ENCODE measurements around the gene SUSD4.

Gene SUSD4

GRCh38 chr1:223319398-223319797 lies 44.6 kb downstream of the SUSD4 start:
- TF ChIP-seq, protein P1, sequence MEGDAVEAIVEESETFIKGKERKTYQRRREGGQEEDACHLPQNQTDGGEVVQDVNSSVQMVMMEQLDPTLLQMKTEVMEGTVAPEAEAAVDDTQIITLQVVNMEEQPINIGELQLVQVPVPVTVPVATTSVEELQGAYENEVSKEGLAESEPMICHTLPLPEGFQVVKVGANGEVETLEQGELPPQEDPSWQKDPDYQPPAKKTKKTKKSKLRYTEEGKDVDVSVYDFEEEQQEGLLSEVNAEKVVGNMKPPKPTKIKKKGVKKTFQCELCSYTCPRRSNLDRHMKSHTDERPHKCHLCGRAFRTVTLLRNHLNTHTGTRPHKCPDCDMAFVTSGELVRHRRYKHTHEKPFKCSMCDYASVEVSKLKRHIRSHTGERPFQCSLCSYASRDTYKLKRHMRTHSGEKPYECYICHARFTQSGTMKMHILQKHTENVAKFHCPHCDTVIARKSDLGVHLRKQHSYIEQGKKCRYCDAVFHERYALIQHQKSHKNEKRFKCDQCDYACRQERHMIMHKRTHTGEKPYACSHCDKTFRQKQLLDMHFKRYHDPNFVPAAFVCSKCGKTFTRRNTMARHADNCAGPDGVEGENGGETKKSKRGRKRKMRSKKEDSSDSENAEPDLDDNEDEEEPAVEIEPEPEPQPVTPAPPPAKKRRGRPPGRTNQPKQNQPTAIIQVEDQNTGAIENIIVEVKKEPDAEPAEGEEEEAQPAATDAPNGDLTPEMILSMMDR (IDR thresholded peaks at IDR 0.05; ENCODE audit: low read depth, low read length), result no peak
- no peak overlapping the region for H3K4me3 ChIP-seq (ENCODE audit: low read depth, low read length)

DNA sequence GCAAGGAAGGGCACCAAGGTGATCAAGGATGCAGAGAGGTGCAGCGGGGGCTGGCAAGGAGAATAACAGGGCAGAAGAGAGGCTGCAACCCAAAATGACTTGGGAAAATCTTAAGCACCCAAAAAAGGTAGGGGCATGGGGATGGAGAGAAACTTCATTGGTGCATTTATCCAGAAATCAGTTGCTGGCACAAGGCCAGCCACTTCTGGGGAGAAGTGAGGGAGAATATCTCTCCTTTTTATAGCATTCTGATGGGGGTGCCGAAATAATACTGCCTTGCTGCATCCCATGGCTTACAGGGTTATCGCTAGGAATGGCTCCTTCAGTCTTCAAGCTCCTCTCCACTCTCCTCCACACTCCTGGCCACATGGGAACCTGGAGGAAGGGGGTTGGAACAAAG lies 47.9 kb downstream of the SUSD4 start:
- no peak overlapping the region for H3K4me3 ChIP-seq (ENCODE audit: low read depth, low read length)
- TF ChIP-seq, protein P1 (IDR thresholded peaks at IDR 0.05; ENCODE audit: low read depth, low read length), result no peak

- H3K4me3 ChIP-seq (ENCODE audit: low read depth, low read length), result no peak overlapping the region
- TF ChIP-seq, protein P1 (IDR thresholded peaks at IDR 0.05; ENCODE audit: low read depth, low read length), result no peak
Observed at GRCh38 chr1:223315665-223316064, 48.3 kb downstream of the SUSD4 start.

DNA sequence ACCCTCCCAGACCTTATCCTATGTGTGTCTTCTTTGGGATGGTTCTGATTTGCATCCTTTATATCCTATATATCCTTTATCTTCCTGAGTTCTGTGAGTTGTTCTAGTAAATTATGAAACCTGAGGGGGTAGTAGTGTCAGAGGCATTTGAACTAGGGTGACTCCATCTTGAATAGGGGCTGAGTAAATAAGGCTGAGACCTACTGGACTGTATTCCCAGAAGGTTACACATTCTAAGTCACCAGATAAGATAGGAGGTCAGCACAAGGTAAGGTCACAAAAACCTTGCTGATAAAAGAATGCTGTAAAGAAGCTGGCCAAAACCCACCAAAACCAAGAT lies 50.6 kb downstream of the SUSD4 start:
- H3K4me3 ChIP-seq (ENCODE audit: low read depth, low read length), result no peak overlapping the region
- TF ChIP-seq, protein P1 (IDR thresholded peaks at IDR 0.05; ENCODE audit: low read depth, low read length), result no peak

DNA sequence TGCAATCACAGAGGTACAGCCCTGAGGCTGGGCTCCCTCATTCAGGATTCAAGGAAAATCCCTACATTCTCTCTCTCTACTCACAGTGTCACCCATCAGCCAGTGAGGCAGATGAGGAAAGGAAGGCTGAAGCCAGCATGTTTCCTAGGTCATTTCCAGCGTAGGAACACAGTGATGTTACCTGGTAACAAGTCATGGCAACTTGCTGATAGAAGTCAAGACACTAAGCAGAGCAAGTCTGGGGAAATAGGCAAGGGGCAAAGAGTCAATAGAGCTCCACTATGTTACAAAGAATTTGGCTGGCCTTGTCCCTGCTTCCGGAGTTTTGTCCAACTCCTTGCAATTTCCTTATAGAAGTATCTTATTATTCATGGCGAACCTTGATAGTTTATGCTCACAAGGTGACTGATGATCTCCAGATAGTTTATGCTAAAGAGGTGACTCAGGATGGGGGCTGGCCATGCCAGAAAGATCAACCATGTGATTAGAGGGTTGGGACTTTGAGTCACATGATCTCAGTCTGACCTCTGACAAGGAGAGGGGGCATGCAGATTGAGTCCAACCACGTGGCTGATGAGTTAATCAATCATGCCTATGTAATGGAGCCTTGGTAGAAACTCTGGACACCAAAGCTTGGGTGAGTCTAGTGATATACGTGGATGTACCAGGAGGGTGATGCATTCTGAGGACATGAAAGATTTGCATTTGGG lies 51.1 kb downstream of the SUSD4 start:
- TF ChIP-seq, protein P1 (IDR thresholded peaks at IDR 0.05; ENCODE audit: low read depth, low read length), result no peak
- H3K4me3 ChIP-seq (ENCODE audit: low read depth, low read length), result no peak overlapping the region

DNA sequence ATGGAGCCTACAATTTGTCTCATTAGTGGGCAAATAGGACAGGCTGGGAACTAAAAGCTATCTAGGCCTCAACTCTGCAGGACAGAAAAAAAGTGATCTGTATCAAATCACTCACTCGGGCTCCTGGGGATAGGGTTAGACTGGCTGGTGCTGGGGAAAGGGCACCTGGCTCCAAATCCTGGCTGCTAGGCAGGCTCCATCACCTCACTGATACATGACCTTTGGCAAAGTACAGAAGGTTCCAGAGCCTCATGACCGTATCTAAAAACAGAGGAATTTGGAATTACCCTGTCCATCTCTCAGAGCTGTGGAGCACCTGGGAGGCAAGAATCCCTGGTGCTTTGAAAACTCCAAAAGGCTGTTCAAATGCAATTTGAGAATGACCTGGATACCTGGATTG lies 51.7 kb downstream of the SUSD4 start:
- no peak overlapping the region for H3K4me3 ChIP-seq (ENCODE audit: low read depth, low read length)
- TF ChIP-seq, protein P1 (IDR thresholded peaks at IDR 0.05; ENCODE audit: low read depth, low read length), result no peak

DNA sequence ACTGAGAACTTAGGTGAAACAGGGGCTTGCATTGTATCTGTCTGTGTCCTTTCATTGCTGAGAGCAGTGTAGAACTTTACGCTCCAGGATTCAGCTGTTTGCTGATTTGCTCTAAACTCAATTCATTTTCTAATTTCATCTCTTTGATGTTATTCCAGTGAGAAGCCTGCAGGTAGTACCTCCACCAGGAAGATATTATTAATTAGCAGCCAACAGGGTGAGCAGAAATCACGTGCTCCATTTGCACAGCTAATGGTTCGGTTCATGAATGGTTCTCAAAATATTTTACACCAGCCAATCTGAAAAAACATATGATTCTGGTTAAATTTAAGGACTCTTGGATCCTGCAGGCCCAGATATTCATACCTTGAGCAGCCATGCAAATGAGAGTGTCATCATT lies 52.1 kb downstream of the SUSD4 start:
- H3K4me3 ChIP-seq (ENCODE audit: low read depth, low read length), result no peak overlapping the region
- TF ChIP-seq, protein P1 (IDR thresholded peaks at IDR 0.05; ENCODE audit: low read depth, low read length), result no peak

Data from WI38 (cell line).